HG03571 (cell line): ENCODE measurements around the gene GAS2L1.
"Not testable (repeated sequence)": the region's sequence is repeated elsewhere in the genome, so short reads cannot be mapped to it uniquely, and the experiment has no call there.

Experiments
- ATAC-seq: cut with Tn5 transposase; IDR thresholded peaks from one replicate; pipeline ENCODE4 v1.9.1; 2021; ENCODE audit not compliant: unreplicated experiment

GAS2L1 gene

GRCh38 chr22:29340566-29340965, 34.1 kb downstream of the GAS2L1 start:
- ATAC-seq: no peak

GRCh38 chr22:29341056-29341848, 34.8 kb downstream of the GAS2L1 start:
- ATAC-seq: no peak

DNA sequence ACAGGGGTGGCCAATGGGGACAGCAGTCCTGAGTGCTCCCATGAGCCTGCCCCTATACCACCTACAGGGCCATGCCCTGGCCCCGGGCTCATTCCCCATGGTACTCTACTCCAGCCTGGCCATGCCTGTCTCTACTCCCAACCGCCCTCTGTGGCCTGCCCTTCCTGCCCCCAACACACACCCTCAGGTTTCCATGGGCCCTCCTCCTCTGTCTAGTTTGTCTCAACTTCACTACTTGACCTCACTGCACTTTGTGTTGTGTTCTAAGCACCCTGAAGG, 35.3 kb downstream of the GAS2L1 start:
- ATAC-seq: no peak

DNA sequence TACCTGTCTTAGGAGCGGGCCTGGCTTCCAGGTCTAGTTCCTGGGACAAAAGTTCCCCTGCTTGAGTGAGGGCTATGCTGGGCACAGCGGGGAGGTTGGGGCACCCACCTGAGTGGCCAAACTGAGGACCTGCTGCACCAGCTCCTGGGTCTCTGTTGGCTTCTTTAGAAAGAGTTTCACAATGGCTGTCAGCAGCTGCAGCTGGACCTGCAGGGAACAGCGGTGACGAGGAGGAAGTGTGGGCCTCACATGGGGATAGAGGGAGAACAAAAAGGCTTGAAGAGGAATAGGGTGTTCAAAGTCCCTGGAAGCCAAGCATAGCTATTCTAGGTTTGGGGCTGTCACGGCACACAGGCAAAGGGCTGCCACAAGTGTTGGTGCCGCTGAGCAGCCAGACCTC, 35.7 kb downstream of the GAS2L1 start:
- no peak for ATAC-seq

DNA sequence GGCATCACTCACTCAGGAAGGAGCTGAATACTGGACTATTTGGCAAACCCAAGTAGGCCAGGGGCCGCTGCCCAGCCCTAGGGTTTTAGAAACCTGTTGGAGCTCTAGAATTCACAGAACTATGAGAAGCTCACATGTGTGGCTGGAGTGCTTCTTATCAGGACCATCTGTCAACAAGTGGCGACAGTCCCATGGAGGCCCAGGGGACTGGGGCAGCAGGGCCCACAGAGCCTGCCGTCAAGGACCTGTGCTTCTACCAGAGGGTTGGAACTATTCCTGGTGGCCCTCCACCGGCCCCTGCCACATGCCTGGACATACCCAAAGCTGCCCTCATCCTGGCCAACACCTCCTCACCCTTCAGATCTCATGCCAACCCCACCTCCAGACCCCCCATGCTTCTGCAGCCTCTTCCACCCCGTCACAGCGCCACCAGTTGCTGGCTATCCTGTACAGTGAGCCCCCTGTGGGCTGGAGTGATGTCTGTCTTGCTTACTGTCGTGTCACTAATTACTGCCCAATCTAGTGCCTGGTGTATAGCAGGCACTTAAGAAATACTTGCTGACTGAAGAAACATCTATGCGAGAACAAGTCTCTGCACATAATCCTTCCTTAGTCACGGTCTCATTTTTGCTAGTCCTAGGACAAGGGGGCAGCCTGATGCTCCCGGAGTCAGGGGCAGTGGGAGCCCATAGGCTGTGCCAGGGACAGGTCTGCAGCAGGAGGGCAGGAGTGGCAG, 36.3 kb downstream of the GAS2L1 start:
- no peak for ATAC-seq

DNA sequence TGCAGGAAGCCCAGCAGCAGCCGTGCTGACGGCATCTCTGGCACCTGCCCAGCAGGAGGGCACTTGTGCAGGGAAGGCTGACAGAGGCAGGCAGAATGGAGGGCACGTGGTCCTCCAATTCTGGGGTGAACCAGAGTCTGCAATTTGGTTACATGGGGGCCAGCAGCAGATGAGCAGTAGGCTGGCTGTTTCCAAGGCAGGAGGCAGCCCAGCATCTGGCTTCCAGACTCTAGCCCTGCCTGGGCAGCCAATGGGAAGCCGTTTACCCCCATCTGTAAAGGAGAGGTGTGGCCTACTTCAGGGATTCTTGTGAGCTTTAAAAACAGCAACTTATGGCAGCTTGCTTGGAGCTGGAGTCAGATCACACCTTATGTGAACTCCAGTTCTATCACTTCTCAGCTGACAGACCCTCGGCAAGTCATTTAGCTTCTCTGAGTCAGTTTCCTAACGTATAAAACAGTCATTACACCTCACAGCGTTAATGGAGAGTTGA, 36.9 kb downstream of the GAS2L1 start:
- ATAC-seq: no peak

- no peak for ATAC-seq
Observed at GRCh38 chr22:29344137-29344536, 37.7 kb downstream of the GAS2L1 start.

GRCh38 chr22:29344889-29345288, 38.4 kb downstream of the GAS2L1 start:
- not testable (repeated sequence) for ATAC-seq

GRCh38 chr22:29345932-29346331, 39.5 kb downstream of the GAS2L1 start:
- no peak for ATAC-seq

DNA sequence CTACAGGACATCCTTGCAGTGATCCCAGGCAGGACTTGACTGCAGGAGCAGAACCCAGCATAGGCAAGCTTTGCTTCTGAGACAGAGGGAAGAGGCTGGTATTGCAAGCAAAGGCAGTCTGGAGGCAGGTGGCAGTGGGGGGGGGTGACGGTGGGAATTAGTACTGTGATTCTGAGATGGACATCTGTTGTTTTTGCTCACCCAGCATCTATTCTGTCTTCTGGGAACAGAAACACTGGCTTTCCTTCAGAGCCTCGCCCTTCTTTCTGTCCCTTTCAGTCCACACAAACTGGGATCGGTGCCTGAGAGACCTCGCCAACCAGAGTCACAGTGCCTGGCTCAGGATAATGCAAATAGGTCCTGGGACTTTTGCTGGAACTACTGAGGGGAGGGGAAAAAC, 40.2 kb downstream of the GAS2L1 start:
- ATAC-seq: no peak

GRCh38 chr22:29348041-29348440, 41.6 kb downstream of the GAS2L1 start:
- no peak for ATAC-seq

DNA sequence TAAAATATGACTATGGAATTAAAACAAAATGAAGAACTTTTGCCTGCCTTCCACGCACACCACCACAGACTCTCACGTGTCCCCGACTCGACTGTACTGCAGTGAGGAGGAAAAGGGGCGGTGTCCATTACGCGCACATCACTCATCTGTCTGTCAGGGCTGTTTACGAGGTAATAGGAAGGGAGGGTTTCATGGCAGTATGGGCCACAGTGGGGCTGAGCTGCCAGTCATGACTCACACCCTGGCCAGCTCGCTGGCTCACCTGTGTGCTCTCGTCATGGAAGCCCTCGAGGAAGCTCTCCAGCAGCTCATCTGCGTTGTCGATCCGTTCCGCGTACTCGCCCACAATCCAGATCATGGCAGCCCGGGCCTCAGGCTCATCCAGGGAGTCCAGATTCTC, 42.5 kb downstream of the GAS2L1 start:
- no peak for ATAC-seq

DNA sequence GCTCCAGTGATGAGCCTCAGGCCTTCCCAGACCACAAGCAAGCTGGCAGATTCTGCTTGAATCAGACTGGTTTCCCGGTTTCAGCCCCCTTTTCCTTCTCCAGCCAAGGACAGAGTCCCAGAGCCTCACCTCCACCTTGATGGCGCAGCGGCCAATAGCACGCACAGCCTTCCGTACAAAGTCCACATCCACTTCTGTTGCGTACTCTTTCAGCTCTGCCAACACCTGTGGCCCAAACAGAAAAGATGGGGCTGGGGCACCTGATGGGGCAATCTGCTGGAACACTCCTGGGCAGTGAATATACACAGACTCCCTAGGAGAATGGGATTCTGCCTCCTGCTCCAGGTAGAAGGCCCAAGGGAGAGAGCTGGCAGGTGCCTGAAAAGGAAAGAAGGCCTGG, 44.6 kb downstream of the GAS2L1 start:
- no peak for ATAC-seq

- ATAC-seq: no peak
Observed at GRCh38 chr22:29351891-29352290, 45.4 kb downstream of the GAS2L1 start.

DNA sequence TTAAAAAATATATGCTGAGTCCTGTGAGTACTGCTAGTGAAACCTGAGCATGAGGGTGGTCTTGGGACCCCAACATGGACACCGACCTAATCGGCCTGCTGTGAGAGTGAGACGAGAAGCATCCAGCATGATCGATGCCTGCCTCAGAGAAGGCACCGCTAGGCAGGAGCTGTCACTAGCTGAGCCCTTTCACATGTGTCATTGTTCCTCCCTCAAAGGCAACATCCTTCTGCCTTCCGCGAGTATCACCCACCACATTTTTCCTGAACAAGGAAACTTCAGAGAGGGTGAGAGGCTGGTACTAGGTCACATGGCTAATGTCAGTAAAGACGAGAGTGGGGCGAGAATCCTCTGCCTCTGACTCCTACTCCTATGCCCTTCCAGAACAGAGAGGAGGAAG, 46.3 kb downstream of the GAS2L1 start:
- ATAC-seq: no peak

DNA sequence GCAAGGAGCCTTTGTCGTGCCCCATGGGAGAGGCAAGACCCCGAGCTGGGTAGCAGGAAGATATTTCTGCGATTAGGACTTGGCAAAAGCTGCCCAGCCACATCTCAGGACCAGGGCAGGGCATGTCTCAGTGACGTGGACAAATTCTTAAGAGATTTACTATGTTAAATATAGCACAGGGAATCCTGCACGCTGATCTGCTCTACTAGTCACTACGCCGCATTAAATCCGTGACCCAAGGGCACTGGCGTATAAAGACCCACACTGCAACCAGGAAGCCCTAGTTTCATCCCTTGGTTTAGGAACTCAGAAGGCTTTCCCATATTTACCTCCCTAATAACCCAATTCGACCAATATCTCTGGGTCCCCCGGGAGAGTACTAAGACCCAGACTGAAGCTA, 46.8 kb downstream of the GAS2L1 start:
- ATAC-seq: no peak

- no peak for ATAC-seq
Observed at GRCh38 chr22:29353860-29354259, 47.4 kb downstream of the GAS2L1 start.

DNA sequence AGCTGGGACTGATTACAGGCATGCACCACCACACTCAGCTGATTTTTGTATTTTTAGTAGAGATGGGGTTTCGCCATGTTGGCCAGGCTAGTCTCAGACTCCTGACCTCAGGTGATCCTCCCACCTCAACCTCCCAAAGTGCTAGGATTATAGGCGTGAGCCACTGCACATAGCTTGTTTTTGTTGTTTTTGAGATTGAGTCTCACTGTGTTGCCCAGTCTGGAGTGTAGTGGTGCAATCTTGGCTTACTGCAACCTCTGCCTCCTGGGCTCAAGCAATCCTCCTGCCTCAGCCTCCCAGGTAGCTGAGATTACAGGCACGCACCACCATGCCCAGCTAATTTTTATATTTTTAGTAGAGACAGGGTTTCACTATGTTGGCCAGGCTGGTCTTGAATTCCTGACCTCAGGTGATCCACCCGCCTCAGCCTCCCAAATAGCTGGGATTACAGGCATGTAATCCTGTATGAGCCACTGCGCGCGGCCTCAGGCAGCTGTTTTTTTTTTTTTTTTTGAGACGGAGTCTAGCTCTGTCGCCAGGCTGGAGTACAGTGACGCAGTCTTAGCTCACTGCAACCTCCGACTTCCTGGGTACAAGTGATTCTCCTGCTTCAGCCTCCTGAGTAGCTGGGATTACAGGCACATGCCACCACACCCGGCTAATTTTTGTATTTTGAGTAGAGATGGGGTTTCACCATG, 50.9 kb downstream of the GAS2L1 start:
- not testable (repeated sequence) for ATAC-seq

- ATAC-seq: no peak
Observed at GRCh38 chr22:29359469-29359868, 53.0 kb downstream of the GAS2L1 start.
